Measurements from ENCODE around the gene GTF2IRD1. TPM values are rescaled to one million over a fixed set of nuclear protein-coding genes. Genes with fewer than 3 reads are reported as not detected.

GTF2IRD1 gene
- total and polyA plus RNA-seq, 9 of the 15 experiments (the other 6 are each of a cell fraction or from before 2014, with no cell fraction given) = 9.1 to 30.2 (median 14.0) TPM

DNA sequence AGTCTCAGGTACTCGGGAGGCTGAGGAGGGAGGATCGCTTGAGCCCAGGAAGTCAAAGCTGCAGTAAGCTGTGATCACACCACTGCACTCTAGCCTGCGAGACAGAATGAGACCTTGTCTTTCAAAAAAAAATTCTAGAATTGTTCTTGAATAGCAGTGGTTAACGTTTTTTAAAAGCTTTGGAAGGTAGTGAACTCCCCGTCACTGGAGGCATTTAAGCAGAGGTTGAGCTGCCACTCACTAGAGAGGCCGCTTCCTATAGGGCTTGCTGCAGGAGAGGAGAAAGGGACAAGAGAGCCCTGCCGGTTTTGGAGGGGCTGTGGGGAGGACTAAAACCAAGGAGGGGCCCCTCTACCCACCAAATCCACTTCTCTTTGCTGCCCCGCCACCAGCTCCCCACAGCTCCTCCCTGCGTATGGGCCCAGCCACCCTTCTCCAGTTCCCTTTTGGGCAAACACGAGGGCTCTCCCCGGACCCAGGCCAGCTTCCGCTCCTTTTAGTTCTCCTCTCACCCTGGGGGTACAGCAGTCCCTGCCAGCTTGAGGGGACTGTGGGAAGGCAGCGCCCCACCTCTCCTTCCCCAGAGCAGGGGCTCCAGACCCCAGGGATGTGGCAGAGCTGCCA, 116.9 kb downstream of the GTF2IRD1 start:
- TF ChIP-seq RBM25 (IDR thresholded peaks at IDR 0.05; ENCODE audit: low read depth, low read length, severe bottlenecking) (peak; percentile 63), ADNP (tag; IDR thresholded peaks at IDR 0.05) (peak; percentile 34; the same call in 1 of the 2 replicates), ZNF140 (CRISPR knock-in tag; IDR thresholded peaks at IDR 0.05) (no peak), SRSF9 (IDR thresholded peaks at IDR 0.05; ENCODE audit: borderline replicate concordance, low read depth, low read length) (no peak), TOE1 (IDR thresholded peaks at IDR 0.05; ENCODE audit: borderline replicate concordance) (no peak), TOE1 (CRISPR knock-in tag; IDR thresholded peaks at IDR 0.05; ENCODE audit: borderline replicate concordance, low read depth) (no peak), FOXP1 (CRISPR knock-in tag; IDR thresholded peaks at IDR 0.05) (no peak), ZNF253 (CRISPR knock-in tag; conservative IDR thresholded peaks at IDR 0.05) (no peak)
- TF ChIP-seq, protein P1, sequence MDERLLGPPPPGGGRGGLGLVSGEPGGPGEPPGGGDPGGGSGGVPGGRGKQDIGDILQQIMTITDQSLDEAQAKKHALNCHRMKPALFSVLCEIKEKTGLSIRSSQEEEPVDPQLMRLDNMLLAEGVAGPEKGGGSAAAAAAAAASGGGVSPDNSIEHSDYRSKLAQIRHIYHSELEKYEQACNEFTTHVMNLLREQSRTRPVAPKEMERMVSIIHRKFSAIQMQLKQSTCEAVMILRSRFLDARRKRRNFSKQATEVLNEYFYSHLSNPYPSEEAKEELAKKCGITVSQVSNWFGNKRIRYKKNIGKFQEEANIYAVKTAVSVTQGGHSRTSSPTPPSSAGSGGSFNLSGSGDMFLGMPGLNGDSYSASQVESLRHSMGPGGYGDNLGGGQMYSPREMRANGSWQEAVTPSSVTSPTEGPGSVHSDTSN (CRISPR knock-in tag; IDR thresholded peaks at IDR 0.05; ENCODE audit: low read depth) = no peak
- TF ChIP-seq, protein P1 (tag; conservative IDR thresholded peaks at IDR 0.05; ENCODE audit: low read depth) = no peak
- Histone ChIP-seq H3K4me3 (no peak overlapping the region), H3K36me3 (ENCODE audit: control insufficient read depth, insufficient read depth, low read length) (no peaks in the 10 kb centered on the region), H3K27ac (ENCODE audit: extremely low read depth, low read depth, low read length) (no peak overlapping the region), H4K20me1 (replicated peaks; ENCODE audit: control insufficient read depth, insufficient read depth, low read length) (0 out of 2 replicates have a peak, but pooled peaks cover 7% of the 10 kb centered on the region), H3K4me1 (replicated peaks in 1 of 2; ENCODE audit: control insufficient read depth in 2 of 2, insufficient read depth in 2 of 2, low read length in 2 of 2) (peaks cover 9 to 19% of the 10 kb centered on the region in 2 experiments; a peak in 4 of 5 replicates), H3K9ac (ENCODE audit: insufficient read depth in 1 of 2, low read depth in 2 of 2, low read length in 2 of 2) (0 out of 4 replicates have a peak overlapping the region, but pooled peaks of 1 of the 2 experiments have one; percentile 4), H3K27me3 (ENCODE audit: control insufficient read depth in 2 of 2, insufficient read depth in 2 of 2, low read length in 2 of 2) (no peaks in the 10 kb centered on the region), H3K9me1 (ENCODE audit: control insufficient read depth, insufficient read depth, low read length) (no peaks in the 10 kb centered on the region), H3K4me2 (ENCODE audit: insufficient read depth, low read length) (no peak overlapping the region), H3K79me2 (ENCODE audit: control insufficient read depth, insufficient read depth, low read length) (no peaks in the 10 kb centered on the region), H3K9me3 (replicated peaks; ENCODE audit: control insufficient read depth, insufficient read depth, low read depth, low read length) (no peaks in the 10 kb centered on the region), H2AFZ (ENCODE audit: low read depth, low read length) (no peak overlapping the region)
- in situ Hi-C loops (cut with MboI) (no loop called here), intact Hi-C loops (cut with micrococcal nuclease) (no loop called here)
- CTCF ChIA-PET (ENCODE audit: low intra/inter-chr PET ratio) = no interaction called here
- POLR2A ChIA-PET = interaction anchor here (0.6 to 1.0 kb wide), 2 partner anchors 17 to 145 kb away, joined by 3 read pairs; no protein-coding TSS in a partner anchor
- FAIRE-seq (no peak), ATAC-seq (no peak), DNase-seq (ENCODE audit: extremely low read depth in 1 of 4, low spot score in 3 of 4) (no peak)
- WGBS (ENCODE audit: insufficient coverage, low coverage, missing lambda C conversion rate) = 75% methylated on average over 13 of the region's 13 CpGs
- BruUV-seq (replicated peaks) = no TSS peak
